ENCODE results near the gene NRF1. TPM values are rescaled to one million over a fixed set of nuclear protein-coding genes. Genes with fewer than 3 reads are reported as not detected.
A peak's percentile ranks its signal among the peaks of the same experiment; 100 is the strongest.
"Not testable (repeated sequence)": the region's sequence is repeated elsewhere in the genome, so short reads cannot be mapped to it uniquely, and the experiment has no call there.

Gene NRF1
- total RNA-seq, 2 donors from 2014 or later = 33.7 to 33.9 TPM

GRCh38 chr7:129785685-129786514, 174.4 kb downstream of the NRF1 start:
- no peak for DNase-seq
- Mint-ChIP-seq H3K27me3 (peaks cover 81% of the 10 kb centered on the region), H3K36me3 (ENCODE audit: low read depth) (peaks cover 2% of the 10 kb centered on the region), H3K4me1 (peaks cover 36% of the 10 kb centered on the region), H3K4me3 (peak overlapping the region; percentile 74), H3K27ac (no peak overlapping the region)
- peak; percentile 24 for ATAC-seq
- peaks cover 4% of the 10 kb centered on the region for H3K9me3 ChIP-seq (ENCODE audit: control insufficient read depth, low read length, poor library complexity, severe bottlenecking)

- H3K9me3 ChIP-seq (ENCODE audit: control insufficient read depth, low read length, poor library complexity, severe bottlenecking) = peaks cover 4% of the 10 kb centered on the region
- DNase-seq = no peak
- H3K27me3 Mint-ChIP-seq = peaks cover 82% of the 10 kb centered on the region
- peak; percentile 14 for ATAC-seq
- H3K27ac Mint-ChIP-seq = no peak overlapping the region
- peaks cover 28% of the 10 kb centered on the region for H3K4me1 Mint-ChIP-seq
- peaks cover 2% of the 10 kb centered on the region for H3K36me3 Mint-ChIP-seq (ENCODE audit: low read depth)
- peak overlapping the region; percentile 74 for H3K4me3 Mint-ChIP-seq
Measured at GRCh38 chr7:129786825-129787563, 175.5 kb downstream of the NRF1 start.

- H3K9me3 ChIP-seq (ENCODE audit: control insufficient read depth, low read length, poor library complexity, severe bottlenecking) = no peaks in the 10 kb centered on the region
- ATAC-seq (no peak), DNase-seq (no peak)
- Mint-ChIP-seq H3K36me3 (ENCODE audit: low read depth) (no peaks in the 10 kb centered on the region), H3K27me3 (peaks cover 68% of the 10 kb centered on the region), H3K4me1 (peaks cover 16% of the 10 kb centered on the region), H3K4me3 (no peak overlapping the region), H3K27ac (no peak overlapping the region)
Measured at GRCh38 chr7:129789000-129789399, 177.5 kb downstream of the NRF1 start.

- Mint-ChIP-seq H3K27ac (no peak overlapping the region), H3K36me3 (ENCODE audit: low read depth) (no peaks in the 10 kb centered on the region), H3K4me1 (peaks cover 16% of the 10 kb centered on the region), H3K4me3 (no peak overlapping the region), H3K27me3 (peaks cover 66% of the 10 kb centered on the region)
- ATAC-seq = no peak
- H3K9me3 ChIP-seq (ENCODE audit: control insufficient read depth, low read length, poor library complexity, severe bottlenecking) = no peaks in the 10 kb centered on the region
- DNase-seq = no peak
Measured at GRCh38 chr7:129789652-129790051, 178.1 kb downstream of the NRF1 start.

DNA sequence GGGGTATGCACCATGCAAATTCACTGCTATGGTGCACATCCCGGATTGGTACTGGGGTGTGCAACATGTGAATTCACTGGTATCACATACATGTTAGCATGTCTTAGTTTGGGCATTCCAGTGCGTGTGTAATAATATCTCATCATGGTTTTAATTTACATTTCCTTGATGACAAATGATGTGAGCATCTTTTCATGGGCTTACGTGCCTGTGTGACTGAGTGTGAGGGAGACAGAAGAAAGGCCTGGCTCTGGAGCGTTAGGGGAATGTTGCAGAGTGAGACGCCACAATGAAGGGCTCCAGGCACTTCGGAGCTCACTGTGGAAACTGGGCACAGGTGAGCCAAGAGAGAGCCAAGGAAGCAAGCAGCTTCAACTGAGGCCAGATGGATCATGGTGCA, 178.6 kb downstream of the NRF1 start:
- ATAC-seq (no peak), DNase-seq (no peak)
- H3K4me3 Mint-ChIP-seq = no peak overlapping the region
- H3K36me3 Mint-ChIP-seq (ENCODE audit: low read depth) = no peaks in the 10 kb centered on the region
- H3K9me3 ChIP-seq (ENCODE audit: control insufficient read depth, low read length, poor library complexity, severe bottlenecking) = no peaks in the 10 kb centered on the region
- H3K27ac Mint-ChIP-seq = no peak overlapping the region
- H3K27me3 Mint-ChIP-seq = peaks cover 62% of the 10 kb centered on the region
- peaks cover 16% of the 10 kb centered on the region for H3K4me1 Mint-ChIP-seq

- no peak for DNase-seq
- H3K9me3 ChIP-seq (ENCODE audit: control insufficient read depth, low read length, poor library complexity, severe bottlenecking) = no peaks in the 10 kb centered on the region
- no peaks in the 10 kb centered on the region for H3K4me1 Mint-ChIP-seq
- no peaks in the 10 kb centered on the region for H3K36me3 Mint-ChIP-seq (ENCODE audit: low read depth)
- H3K27ac Mint-ChIP-seq = no peak overlapping the region
- H3K4me3 Mint-ChIP-seq = no peak overlapping the region
- peaks cover 37% of the 10 kb centered on the region for H3K27me3 Mint-ChIP-seq
- ATAC-seq = no peak
Measured at GRCh38 chr7:129792721-129793120, 181.2 kb downstream of the NRF1 start.

DNA sequence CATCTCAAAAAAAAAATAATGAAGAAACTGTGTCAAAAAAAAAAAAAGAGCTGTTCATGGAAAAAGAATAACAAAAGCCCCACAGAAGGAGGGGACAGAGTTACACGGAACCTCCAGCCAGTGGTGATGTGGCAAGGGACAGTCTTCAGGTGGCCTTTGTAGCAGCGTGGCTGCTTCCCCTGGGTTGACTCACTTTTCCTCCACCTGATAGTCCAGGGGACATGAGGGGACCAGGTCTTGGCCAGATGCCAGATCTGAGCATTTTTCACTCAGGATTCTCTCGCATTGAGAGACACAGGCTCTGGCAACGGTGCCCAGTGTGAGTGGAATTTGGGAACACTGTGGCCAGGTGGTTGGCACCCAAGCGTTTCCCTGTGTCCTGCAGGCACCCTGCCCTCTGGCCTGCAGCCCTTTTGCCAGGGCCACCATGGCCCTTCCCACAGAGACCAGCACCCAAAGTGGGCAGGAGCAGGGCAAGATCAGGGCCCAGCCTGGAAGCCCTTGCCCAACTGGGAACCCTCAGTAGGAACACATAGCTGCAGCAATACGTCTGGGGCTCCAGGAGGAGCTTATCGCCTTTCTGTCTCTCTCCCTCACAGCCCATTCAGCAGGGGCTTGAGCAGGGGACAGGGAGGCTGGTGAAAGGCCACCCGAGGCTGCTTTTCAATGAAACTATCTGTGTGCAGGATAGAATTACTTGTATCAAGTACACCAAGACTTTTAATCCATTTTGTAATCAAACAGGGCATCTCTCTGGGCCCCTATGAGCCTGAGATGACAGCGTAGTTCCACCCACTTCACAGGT, 182.2 kb downstream of the NRF1 start:
- Mint-ChIP-seq H3K36me3 (ENCODE audit: low read depth) (no peaks in the 10 kb centered on the region), H3K27me3 (peaks cover 38% of the 10 kb centered on the region), H3K4me3 (no peak overlapping the region), H3K27ac (no peak overlapping the region), H3K4me1 (no peaks in the 10 kb centered on the region)
- H3K9me3 ChIP-seq (ENCODE audit: control insufficient read depth, low read length, poor library complexity, severe bottlenecking) = no peaks in the 10 kb centered on the region
- no peak for DNase-seq
- ATAC-seq = no peak

- peaks cover 30% of the 10 kb centered on the region for H3K27me3 Mint-ChIP-seq
- H3K9me3 ChIP-seq (ENCODE audit: control insufficient read depth, low read length, poor library complexity, severe bottlenecking); H3K27ac Mint-ChIP-seq; DNase-seq; ATAC-seq; H3K4me1 Mint-ChIP-seq; H3K4me3 Mint-ChIP-seq; H3K36me3 Mint-ChIP-seq (ENCODE audit: low read depth): not testable (repeated sequence)
Measured at GRCh38 chr7:129794461-129794860, 182.9 kb downstream of the NRF1 start.

- no peaks in the 10 kb centered on the region for H3K4me1 Mint-ChIP-seq
- H3K4me3 Mint-ChIP-seq = no peak overlapping the region
- H3K9me3 ChIP-seq (ENCODE audit: control insufficient read depth, low read length, poor library complexity, severe bottlenecking) = no peaks in the 10 kb centered on the region
- H3K27me3 Mint-ChIP-seq = peaks cover 22% of the 10 kb centered on the region
- no peak for ATAC-seq
- H3K36me3 Mint-ChIP-seq (ENCODE audit: low read depth) = no peaks in the 10 kb centered on the region
- no peak for DNase-seq
- no peak overlapping the region for H3K27ac Mint-ChIP-seq
Measured at GRCh38 chr7:129796186-129796775, 184.8 kb downstream of the NRF1 start.

DNA sequence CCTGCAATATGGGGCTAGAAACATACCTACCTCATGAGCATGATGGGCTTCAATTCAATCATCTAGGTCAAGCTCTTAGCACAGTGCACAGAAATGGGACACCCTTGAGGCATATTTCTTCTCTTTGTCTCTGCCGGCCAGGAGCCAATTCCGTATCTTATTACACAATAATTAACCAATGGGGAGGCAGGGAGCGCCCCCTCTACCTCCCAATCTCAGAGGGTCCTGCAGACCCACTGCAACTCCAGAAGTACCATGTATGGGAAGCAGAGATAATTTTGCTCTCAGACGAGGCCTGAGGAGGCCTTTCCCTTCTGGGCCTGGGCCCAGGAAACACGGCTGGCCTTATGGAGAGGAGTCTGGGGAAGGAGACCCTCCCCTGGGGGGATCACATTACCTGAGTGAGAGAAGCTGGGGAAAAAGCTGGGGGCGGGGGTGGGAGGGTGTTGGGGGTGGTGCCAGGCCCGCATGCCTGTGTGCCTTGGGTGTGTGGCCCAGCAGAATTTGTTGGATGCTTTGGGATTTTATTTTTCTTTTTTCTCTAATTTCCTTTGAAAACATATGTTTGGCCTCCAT, 185.8 kb downstream of the NRF1 start:
- Mint-ChIP-seq H3K27me3 (peaks cover 15% of the 10 kb centered on the region), H3K27ac (no peak overlapping the region), H3K4me1 (peaks cover 2% of the 10 kb centered on the region), H3K4me3 (no peak overlapping the region), H3K36me3 (ENCODE audit: low read depth) (no peaks in the 10 kb centered on the region)
- no peak for ATAC-seq
- no peak for DNase-seq
- H3K9me3 ChIP-seq (ENCODE audit: control insufficient read depth, low read length, poor library complexity, severe bottlenecking) = no peaks in the 10 kb centered on the region

DNA sequence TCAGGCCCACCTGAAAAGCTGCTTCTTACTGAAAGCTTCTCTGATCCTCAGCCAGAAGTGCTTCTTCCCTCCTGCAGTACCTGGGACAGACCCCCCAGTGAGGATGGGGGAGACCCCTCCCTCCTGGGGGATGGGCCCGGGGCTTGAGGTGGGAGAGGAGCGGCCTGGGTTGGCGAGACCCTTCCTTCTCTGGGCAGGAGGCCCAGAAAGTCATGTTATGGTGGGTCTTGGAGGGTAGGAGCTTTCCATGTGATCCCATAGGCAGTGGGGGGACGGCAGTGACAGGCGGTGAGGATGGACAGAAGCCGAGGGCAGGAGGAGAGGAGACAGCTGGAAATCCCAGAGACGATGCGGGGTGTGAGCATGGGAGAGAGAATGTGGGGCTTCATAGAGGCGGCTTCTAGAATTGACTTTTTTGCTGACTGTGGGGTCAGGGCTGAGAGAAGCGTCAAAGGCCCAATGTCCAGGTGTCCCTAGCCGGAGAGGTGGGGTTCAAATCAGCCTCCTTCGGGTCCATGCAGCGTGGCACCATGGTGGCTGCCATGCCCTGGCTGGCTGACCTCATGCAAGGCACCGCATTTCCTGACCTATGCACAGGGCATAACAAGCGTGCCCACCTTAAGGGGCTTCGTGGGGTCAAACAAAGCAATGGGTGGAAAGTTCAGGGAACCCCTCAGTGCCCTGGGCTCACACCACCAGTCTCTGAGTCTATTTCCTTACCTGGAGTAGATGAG, 187.3 kb downstream of the NRF1 start:
- Mint-ChIP-seq H3K27ac (no peak overlapping the region), H3K36me3 (ENCODE audit: low read depth) (peaks cover 4% of the 10 kb centered on the region), H3K27me3 (peaks cover 21% of the 10 kb centered on the region), H3K4me3 (no peak overlapping the region), H3K4me1 (peaks cover 2% of the 10 kb centered on the region)
- no peaks in the 10 kb centered on the region for H3K9me3 ChIP-seq (ENCODE audit: control insufficient read depth, low read length, poor library complexity, severe bottlenecking)
- ATAC-seq (no peak), DNase-seq (no peak)

- no peaks in the 10 kb centered on the region for H3K9me3 ChIP-seq (ENCODE audit: control insufficient read depth, low read length, poor library complexity, severe bottlenecking)
- Mint-ChIP-seq H3K27me3 (peaks cover 21% of the 10 kb centered on the region), H3K4me1 (peaks cover 2% of the 10 kb centered on the region), H3K36me3 (ENCODE audit: low read depth) (peaks cover 4% of the 10 kb centered on the region), H3K27ac (no peak overlapping the region), H3K4me3 (no peak overlapping the region)
- no peak for ATAC-seq
- DNase-seq = no peak
Measured at GRCh38 chr7:129799350-129799955, 187.9 kb downstream of the NRF1 start.
